C4-2B (cell line): ENCODE measurements around the gene MYLK4.
A peak's percentile ranks its signal among the peaks of the same experiment; 100 is the strongest.

Experiments
- H3K27ac ChIP-seq: fragments of 450-650 bp; 2 replicates; pipeline ENCODE4 v1.5.1; 2017
- ZFX ChIP-seq: fragments of 450-650 bp; IDR thresholded peaks from 2 replicates; pipeline ENCODE4 v1.6.1; 2017
- TF ChIP-seq, protein P1 (sequence below): fragments of 450-650 bp; conservative IDR thresholded peaks from 2 replicates; pipeline ENCODE4 v1.5.1; 2017; ENCODE audit warnings: mild to moderate bottlenecking

MYLK4 gene

DNA sequence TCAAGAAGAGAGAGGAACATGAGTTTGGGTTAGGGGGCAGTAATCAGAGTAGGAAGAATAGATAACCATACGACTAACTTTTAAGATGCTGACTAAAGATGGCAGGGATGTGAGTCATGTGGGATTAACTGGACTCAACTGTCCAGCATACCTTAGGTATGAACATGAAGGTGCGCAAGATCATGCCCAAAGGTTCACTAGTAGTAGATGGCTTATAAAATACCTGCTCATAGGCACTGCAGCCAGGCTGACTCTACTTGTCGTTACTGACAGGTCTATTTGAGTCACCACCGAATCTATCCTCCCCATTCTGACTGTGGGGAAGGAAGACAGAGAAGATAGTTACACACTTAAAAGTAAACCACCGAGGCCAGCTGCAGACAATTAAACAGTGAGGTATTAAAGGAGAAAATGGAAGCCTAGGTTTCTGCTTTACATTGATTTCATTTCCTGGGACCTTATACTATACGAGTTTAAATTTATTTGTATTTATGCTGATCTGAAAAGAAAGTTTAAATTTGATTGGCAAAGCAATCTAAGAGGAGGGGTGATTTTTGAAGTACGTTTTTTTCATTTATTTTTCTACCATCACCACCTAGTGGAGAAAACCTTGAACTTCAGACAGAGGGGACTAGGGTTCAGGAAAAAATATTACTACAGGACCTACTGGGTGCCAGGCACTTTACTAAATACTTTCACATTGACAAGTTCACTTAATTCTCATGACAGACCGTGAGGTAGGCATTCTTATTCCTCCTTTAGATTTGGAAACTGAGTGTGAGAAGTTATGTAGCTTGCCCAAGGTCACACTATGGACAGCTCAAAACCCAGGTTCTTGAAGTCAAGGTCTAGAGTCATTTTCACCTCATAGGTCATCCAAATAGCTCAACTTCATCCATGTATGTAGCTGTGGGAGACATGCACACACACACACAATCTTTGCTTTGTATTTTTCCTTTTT, 10.4 kb upstream of the MYLK4 start:
- H3K27ac ChIP-seq: no peak overlapping the region
- TF ChIP-seq, protein P1, sequence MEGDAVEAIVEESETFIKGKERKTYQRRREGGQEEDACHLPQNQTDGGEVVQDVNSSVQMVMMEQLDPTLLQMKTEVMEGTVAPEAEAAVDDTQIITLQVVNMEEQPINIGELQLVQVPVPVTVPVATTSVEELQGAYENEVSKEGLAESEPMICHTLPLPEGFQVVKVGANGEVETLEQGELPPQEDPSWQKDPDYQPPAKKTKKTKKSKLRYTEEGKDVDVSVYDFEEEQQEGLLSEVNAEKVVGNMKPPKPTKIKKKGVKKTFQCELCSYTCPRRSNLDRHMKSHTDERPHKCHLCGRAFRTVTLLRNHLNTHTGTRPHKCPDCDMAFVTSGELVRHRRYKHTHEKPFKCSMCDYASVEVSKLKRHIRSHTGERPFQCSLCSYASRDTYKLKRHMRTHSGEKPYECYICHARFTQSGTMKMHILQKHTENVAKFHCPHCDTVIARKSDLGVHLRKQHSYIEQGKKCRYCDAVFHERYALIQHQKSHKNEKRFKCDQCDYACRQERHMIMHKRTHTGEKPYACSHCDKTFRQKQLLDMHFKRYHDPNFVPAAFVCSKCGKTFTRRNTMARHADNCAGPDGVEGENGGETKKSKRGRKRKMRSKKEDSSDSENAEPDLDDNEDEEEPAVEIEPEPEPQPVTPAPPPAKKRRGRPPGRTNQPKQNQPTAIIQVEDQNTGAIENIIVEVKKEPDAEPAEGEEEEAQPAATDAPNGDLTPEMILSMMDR: peak; percentile 40
- TF ChIP-seq ZFX: no peak

DNA sequence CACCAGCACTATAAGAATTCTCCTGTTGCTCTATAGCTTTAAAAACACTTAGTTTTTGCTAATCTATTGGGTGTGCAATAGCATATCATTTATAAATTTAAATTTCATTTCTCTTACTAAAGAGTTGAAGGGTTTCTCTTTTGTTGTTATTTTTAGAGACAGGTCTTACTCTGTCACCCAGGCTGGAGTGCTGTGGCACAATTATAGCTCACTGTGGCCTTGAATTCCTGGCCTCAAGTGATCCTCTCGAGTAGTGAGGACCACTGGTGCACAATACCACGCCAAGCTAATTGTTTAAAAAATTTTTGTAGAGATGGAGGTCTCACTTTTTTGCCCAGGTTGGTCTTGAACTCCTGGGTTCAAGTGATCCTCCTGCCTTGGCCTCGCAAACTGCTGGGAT, 8.3 kb upstream of the MYLK4 start:
- H3K27ac ChIP-seq: no peak overlapping the region
- TF ChIP-seq, protein P1: no peak
- no peak for TF ChIP-seq ZFX

DNA sequence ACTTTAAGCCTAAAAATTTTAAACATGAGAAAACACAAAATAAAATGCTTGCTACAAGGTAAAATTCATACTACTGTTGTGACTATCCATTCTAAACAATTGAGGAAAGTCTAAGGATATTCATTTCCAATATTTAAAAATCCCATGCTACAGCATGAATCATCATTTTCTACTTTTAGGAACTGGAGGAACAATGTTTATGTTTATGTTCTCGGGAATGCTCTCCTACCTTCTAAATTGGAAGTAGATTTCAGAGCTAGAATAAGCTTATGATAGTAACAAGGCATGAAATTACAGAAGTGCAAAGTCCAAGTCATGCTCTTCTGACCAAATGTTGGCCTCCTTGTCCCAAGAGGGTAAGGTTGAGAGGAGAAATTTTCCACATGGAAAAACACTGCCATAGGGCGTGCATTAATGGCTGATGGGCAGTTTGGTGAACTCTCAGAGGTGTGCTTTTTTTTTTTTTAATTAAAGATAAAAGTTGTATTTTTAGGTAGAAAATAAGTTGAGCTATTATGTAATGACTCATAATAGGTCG, 6.0 kb upstream of the MYLK4 start:
- H3K27ac ChIP-seq: no peak overlapping the region
- no peak for TF ChIP-seq ZFX
- TF ChIP-seq, protein P1: no peak

DNA sequence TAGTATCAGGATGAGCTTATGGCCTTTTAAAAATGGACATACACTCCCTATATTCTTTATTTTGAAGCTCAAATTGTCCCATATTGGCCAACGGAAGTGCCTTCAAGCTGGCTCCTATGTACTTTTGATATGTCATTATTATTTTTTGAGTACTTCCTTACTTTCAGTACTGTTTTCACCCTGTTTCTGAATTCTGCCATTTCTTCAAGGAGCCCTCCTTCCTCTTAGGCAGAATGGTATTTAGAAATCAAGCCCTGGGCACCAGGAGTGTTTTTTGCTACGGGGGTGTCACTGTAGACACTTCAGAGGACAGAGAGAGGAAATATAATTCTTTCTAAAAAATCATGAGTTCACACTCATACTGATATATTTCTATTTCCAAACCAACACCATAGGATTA, 5.5 kb upstream of the MYLK4 start:
- TF ChIP-seq ZFX: no peak
- TF ChIP-seq, protein P1: no peak
- no peak overlapping the region for H3K27ac ChIP-seq

DNA sequence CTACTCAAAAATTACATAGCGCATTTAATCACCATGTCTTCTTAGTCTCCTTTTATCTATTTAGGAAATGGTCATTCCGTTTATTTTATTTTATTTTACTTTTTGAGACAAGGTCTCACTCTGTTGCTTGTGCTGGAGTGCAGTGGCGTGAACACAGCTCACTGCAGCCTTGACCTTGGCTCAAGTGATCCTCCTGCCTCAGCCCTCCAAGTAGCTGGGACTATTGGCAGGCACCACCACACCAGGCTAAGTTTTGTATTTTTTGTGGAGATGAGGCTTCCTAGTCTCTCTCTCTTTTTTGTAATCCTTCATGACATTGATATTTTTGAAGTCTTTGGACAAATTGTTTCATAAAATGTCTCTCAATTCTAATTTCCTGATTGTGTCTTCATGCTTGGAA, 4.7 kb upstream of the MYLK4 start:
- TF ChIP-seq ZFX: no peak
- TF ChIP-seq, protein P1: no peak
- no peak overlapping the region for H3K27ac ChIP-seq

DNA sequence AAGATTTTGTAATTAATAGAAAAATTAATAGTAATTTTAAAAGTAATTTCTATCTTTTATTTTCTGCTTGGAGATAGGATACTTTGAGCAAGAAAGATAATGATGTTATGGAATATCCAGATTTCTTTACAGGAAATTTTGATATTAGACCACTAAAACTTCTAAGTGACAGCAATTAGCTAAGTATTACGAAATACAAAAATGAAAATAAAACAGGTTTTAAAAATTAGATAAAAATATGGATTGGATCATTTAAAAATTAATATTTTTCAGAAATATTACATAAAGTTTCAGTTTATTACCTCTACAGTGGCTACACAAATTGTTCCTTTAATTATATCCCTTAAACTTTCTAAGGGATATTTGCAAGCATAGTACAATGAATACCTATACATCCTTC, 4.2 kb upstream of the MYLK4 start:
- H3K27ac ChIP-seq: no peak overlapping the region
- no peak for TF ChIP-seq ZFX
- TF ChIP-seq, protein P1: no peak

DNA sequence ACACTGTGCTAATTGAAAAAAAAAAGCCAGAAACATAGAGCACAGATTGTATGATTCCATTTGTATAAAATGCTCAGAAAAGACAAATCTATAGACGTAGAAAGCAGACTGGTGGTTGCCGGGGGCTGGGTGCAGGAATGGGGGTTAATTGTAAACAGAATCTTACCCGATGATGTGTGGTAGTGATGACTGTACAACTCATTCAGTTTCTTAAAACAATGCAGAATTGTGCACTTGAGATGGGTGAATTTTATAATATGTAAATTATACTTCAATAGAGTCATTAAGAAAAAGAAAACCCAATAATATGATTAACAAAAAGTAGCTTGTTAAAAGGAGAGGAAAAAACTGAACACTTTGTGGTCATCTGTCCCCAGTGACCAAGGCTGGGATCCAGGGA, 3.7 kb upstream of the MYLK4 start:
- no peak overlapping the region for H3K27ac ChIP-seq
- TF ChIP-seq, protein P1: no peak
- no peak for TF ChIP-seq ZFX
